EH (cell line): ENCODE measurements around the gene MRTFB.
A peak's percentile ranks its signal among the peaks of the same experiment; 100 is the strongest.

Experiments used
- DNase-seq: peaks from one replicate; pipeline ENCODE4 v3.0.0-alpha.2; 2015; ENCODE audit warnings: low read depth

The MRTFB gene

DNA sequence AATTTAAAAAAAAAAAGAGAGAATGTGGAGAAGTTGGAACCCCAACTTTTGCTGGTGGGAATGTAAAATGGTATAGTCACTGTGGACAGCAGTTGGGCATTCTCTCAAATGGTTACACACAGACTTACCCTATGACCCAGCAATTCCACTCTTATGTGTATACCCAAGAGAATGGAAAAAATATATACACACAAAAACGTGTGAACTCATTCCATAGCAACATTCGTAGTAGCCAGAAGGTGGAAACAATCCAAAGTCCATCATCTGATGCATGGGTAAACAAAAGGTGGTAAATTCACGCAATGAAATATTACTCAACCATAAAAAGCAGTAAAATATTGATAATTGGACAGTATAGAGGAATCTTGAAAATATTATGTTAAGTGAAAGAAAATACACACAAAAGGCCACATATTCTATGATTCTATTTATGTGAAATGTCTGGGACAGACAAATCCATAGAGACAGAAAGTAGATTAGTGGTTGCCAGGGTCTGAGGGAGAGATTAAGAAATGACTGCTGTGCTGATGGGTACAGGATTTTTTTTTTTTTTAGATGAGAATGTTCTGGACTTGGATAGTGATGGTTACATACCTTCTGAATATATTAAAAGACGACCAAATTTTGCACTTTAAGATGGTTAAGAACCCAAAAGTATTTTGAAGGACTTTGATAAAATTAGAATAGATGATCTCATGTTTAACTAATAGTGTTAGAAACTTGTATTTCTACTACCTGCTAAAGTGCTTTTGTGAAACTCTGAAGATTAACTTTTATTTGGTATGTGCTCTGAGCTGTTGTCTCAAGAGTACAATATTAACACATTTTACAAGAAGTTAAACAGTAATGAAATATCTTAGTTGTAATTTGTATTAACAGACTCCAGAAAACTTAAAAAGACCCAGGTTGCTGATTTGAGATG lies 60.9 kb downstream of the MRTFB start:
- DNase-seq: no peak

GRCh38 chr16:14132696-14133048 lies 61.6 kb downstream of the MRTFB start:
- no peak for DNase-seq

DNA sequence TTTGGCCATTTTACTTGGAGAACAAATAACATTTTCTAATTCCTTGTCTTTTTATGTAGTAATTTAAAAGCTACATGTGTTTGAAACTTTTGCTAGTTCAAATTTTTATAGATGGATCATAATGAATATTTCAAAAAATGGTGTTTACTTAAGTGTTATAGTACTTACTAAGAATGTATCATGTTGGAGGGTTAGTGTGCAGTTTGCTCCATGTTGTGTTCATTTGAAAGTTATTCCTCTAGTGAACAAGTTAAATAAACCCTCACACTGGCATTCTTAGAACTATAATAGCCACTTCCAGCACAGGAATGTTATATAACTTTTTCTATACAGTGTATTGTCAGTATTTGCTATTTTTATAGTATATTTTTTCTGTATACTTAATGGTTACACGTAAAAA lies 62.8 kb downstream of the MRTFB start:
- DNase-seq: no peak

- no peak for DNase-seq
These were observed 64.6 kb downstream of the MRTFB start for GRCh38 chr16:14135704-14136103.

DNA sequence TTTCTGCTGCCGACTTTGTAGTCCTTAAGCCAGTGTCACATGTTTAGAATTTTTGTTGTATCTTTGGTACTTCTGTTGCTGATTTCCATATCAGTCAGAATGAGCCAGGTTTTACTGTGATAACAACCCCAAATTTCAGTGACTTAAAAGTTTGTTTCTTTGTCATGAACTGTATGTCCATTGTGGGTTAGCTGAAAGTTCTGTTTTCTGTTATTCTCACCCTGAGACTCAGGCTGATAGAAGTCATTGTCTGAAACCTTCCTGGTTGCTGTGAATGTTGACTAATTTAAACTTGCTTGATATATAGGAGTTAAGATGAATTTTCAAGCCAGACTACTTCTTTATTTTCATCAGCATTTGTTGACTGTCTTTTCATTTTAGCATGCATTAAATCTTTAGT lies 68.8 kb downstream of the MRTFB start:
- DNase-seq: no peak

DNA sequence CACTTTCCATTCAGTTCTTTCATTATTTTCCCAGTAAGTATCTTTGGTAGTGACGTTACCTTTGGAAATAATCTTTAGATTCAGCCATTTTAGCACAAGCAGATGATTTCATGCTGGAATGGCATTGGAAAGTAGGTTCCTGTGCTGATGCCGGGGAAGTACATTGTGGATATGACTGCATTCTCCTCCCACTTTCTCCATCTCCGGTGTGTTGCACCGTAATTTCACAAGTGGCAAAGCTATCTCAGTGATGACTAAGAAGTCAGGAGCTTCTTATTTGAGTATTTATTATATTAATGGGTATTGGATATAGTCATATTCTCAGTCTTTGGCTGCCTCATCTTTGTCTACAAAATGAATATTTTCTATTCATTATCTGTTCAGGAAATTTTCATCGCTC lies 69.8 kb downstream of the MRTFB start:
- DNase-seq: no peak

DNA sequence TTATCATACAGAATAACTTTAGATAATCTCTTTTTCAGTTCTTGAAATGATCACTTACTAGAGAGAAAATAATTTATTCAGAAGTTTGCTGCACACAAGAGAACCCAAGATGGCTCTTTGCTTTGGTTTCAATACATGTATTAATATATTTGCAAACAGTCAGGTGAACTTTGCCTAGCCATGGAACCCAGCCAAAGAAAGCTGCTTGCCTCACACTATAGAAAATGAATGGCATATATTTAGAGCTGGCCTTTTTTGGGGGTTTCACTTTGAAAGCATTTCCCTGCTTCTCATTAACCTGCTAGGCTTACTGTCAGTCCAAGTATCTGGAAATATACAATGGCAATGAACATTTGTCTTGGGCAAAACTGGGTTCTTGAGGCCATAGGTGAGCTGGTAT lies 75.3 kb downstream of the MRTFB start:
- DNase-seq: no peak

GRCh38 chr16:14148016-14148415 lies 76.9 kb downstream of the MRTFB start:
- DNase-seq: no peak

GRCh38 chr16:14148569-14148968 lies 77.5 kb downstream of the MRTFB start:
- DNase-seq: peak; percentile 10

GRCh38 chr16:14150796-14151195 lies 79.7 kb downstream of the MRTFB start:
- DNase-seq: no peak

DNA sequence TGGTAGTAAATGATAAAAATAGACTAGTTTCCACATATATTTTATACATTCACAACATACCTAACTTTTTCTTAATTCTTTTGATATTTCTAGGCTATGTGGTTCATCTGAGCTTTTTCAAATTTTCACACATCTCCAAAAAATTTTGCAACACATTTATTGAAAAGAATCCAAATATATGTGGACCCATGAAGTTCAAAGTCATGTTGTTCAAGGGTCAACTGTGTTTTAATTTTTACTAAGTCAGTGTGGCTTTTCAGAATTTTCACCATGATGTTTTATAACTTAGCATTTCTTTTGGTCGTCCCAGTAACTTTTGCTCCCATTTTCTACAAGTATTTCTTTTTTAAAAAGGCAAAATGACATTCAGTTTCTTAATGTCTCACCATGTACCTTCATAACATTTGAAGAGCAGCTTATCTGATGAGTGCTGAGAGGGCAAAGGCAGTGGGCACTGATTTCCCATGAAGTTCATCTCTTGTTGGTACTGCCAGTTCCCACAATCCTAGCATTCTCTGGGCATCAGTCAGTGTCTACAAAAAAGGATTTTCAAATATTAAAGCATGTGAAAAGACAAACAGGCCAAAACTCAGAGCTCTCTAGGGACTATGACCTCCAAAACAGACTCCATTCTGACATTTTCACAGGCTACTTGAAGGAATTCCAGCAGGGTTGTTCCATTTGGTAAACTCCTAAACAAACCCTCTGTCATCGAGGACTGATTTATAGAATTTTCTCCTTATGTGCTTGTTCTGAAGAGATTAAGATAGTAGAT lies 80.3 kb downstream of the MRTFB start:
- peak; percentile 66 for DNase-seq

- no peak for DNase-seq
These were observed 84.6 kb downstream of the MRTFB start for GRCh38 chr16:14155572-14156190.

DNA sequence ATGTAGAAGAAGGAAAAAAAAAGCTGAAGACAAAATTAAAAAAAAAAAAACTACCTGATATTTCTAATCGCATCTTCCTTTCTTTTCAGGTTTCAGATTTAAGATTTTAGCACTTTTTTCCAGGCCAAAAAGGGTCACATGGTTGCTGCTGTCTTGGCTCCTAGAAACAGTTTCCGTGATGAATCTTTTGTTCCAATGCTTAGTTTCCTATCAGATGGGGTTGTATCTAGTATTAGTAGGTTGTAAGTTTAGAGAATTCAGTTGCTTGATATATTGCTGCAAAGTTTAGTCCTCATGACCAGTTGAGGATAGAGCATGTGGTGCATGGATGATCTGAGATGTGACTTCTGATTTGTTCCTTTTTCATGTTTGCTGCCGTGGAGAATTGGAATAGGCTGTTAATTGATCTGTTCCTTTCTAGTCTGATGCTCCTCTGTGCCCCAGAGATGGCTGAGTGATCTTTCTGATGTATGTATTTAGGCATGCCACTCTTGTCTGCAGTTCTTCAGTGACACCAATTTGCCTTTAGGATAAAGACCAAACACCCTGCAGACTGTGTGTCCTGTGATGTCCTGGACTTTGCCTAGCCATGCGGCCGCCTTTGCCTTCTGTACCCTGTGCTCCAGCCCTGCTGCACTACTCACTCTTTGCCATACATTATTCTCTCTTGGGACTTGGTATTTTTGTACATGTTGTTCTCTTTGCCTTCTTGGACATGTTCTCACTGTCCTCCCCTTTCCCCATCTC lies 94.0 kb downstream of the MRTFB start:
- DNase-seq: no peak

- DNase-seq: no peak
These were observed 97.0 kb downstream of the MRTFB start for GRCh38 chr16:14168146-14168545.

DNA sequence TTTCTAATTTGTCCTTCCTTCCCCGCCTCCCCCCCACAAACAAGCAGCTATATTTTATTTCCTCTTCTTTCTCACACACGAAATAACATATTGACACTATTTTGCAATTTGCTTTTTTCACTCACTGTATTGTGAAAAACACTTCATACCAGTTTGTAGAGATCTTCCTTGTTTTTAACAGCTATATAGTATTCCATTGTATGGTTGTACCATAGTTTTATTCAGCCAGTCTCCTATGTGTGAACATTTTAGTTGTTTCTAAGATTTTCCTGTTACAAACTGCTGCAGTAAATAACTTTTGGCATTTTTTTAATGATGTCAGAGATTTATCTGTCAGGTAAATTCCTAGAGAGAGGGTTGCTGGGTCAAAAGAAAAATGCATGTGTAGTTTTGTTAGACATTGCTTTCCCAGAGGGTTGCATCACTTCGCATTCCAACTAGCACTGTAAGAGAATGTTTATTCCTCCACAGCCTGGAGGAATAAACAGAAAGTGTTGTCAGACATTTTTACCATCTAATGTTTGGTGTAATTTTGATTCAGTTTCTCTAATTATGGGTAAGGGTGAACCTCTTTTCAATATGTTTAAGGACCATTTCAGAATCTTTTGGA lies 101.2 kb downstream of the MRTFB start:
- peak; percentile 85 for DNase-seq

DNA sequence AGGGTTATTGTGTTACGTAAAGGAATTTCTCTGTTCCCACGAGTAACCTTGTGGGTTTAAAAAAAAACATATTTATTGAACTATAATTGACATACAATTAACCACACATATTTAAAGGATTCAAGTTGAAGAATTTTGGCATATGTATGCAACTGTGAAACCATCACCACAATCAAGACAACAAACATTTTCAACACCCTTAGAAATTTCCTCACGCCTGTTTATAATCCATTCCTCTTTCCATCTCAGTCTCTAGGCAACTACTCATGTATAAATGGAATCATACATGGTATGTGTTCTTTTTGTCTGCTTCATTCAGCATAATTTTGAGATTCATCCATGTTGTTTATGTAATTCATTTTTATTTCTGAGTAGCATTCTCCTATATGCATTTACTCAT lies 104.0 kb downstream of the MRTFB start:
- no peak for DNase-seq

- DNase-seq: no peak
These were observed 106.6 kb downstream of the MRTFB start for GRCh38 chr16:14177704-14178103.

GRCh38 chr16:14179116-14179515 lies 108.0 kb downstream of the MRTFB start:
- DNase-seq: peak; percentile 41

GRCh38 chr16:14180481-14180944 lies 109.4 kb downstream of the MRTFB start:
- DNase-seq: no peak

- DNase-seq: peak; percentile 89
These were observed 110.4 kb downstream of the MRTFB start for GRCh38 chr16:14181371-14182050.

- no peak for DNase-seq
These were observed 111.9 kb downstream of the MRTFB start for GRCh38 chr16:14182999-14183398.
